ENCODE measurements around the gene MLXIP. TPM values are rescaled to one million over a fixed set of nuclear protein-coding genes. Genes with fewer than 3 reads are reported as not detected.
A peak's percentile ranks its signal among the peaks of the same experiment; 100 is the strongest.

Gene MLXIP
- total and polyA plus RNA-seq, 2 experiments from 2014 or later = 16.2 to 23.0 TPM

GRCh38 chr12:122048151-122048550 is 30.4 kb upstream of the MLXIP start (continued):
- TF ChIP-seq ZNF462 (CRISPR knock-in tag; IDR thresholded peaks at IDR 0.05) = no peak

GRCh38 chr12:122049827-122050226 is 28.7 kb upstream of the MLXIP start:
- peaks cover 10% of the 10 kb centered on the region for H3K27me3 Mint-ChIP-seq (ENCODE audit: insufficient read depth, low read depth, poor library complexity)
- H3K4me1 Mint-ChIP-seq = peaks cover 6% of the 10 kb centered on the region; the same call in 2 of the 3 replicates
- no peak overlapping the region for H3K4me3 ChIP-seq
- no peak overlapping the region for H3K4me2 ChIP-seq
- H3K36me3 ChIP-seq (ENCODE audit: insufficient read depth) = no peaks in the 10 kb centered on the region
- H3K4me1 ChIP-seq (ENCODE audit: insufficient read depth) = no peaks in the 10 kb centered on the region
- no peaks in the 10 kb centered on the region for H3F3A ChIP-seq (replicated peaks; ENCODE audit: low read depth)
- H3K9me2 ChIP-seq (ENCODE audit: insufficient read depth) = no peaks in the 10 kb centered on the region
- H3K4me3 Mint-ChIP-seq = no peak overlapping the region
- H4K20me1 ChIP-seq (replicated peaks; ENCODE audit: insufficient read depth) = no peaks in the 10 kb centered on the region
- H3K27ac ChIP-seq (ENCODE audit: low read depth) = no peak overlapping the region
- H3K27me3 ChIP-seq (ENCODE audit: insufficient read depth) = no peaks in the 10 kb centered on the region
- peaks cover 5% of the 10 kb centered on the region; the same call in 2 of the 3 replicates for H3K9me3 Mint-ChIP-seq
- no peaks in the 10 kb centered on the region for H3K79me2 ChIP-seq (replicated peaks; ENCODE audit: insufficient read depth)
- H2AFZ ChIP-seq = no peak overlapping the region
- DNase-seq (ENCODE audit: low spot score) = no peak
- peaks cover 32% of the 10 kb centered on the region for H3K36me3 Mint-ChIP-seq (ENCODE audit: low read depth)
- no peak for ATAC-seq
- TF ChIP-seq ZNF462 (CRISPR knock-in tag; IDR thresholded peaks at IDR 0.05) = no peak
- TF ChIP-seq, protein P1, sequence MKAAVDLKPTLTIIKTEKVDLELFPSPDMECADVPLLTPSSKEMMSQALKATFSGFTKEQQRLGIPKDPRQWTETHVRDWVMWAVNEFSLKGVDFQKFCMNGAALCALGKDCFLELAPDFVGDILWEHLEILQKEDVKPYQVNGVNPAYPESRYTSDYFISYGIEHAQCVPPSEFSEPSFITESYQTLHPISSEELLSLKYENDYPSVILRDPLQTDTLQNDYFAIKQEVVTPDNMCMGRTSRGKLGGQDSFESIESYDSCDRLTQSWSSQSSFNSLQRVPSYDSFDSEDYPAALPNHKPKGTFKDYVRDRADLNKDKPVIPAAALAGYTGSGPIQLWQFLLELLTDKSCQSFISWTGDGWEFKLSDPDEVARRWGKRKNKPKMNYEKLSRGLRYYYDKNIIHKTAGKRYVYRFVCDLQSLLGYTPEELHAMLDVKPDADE (IDR thresholded peaks at IDR 0.05) = no peak
- no peak for TF ChIP-seq ZNF331 (CRISPR knock-in tag; IDR thresholded peaks at IDR 0.05; ENCODE audit: low read depth)
- TF ChIP-seq CREB1 (CRISPR knock-in tag; IDR thresholded peaks at IDR 0.05; ENCODE audit: low read depth) = no peak
- no peak for TF ChIP-seq ZNF114 (CRISPR knock-in tag; IDR thresholded peaks at IDR 0.05)
- TF ChIP-seq JUNB (IDR thresholded peaks at IDR 0.05; ENCODE audit: unreplicated experiment) = no peak
- no peak for TF ChIP-seq STAT1 (IDR thresholded peaks at IDR 0.05; ENCODE audit: unreplicated experiment)
- no peak for TF ChIP-seq NANOG (IDR thresholded peaks at IDR 0.05; ENCODE audit: borderline replicate concordance)
- peak overlapping the region; percentile 77; the same call in 1 of the 2 replicates for H3K27ac Mint-ChIP-seq
